Adrenal gland (tissue), 12 donors: ENCODE results near the gene PINLYP. TPM values are rescaled to one million over a fixed set of nuclear protein-coding genes. Genes with fewer than 3 reads are reported as not detected.

Experiments
- DNase-seq, 7 donors: peaks; one replicate each; pipeline ENCODE4 v3.0.0-alpha.2; 2019 to 2020
- H3K27ac ChIP-seq, 5 donors: fragments of 200-600 bp; sonication (generic) in 4 of 5; 1 replicate in 3 of 5; 2 replicates in 2 of 5; pipeline versions ENCODE4 v1.5.1 to v1.8.0; 2016 to 2020; ENCODE audit warnings: mild to moderate bottlenecking in 1 of 5
- H3K27me3 ChIP-seq: fragments of 200-600 bp; 2 replicates; pipeline ENCODE4 v1.8.0; 2021
- H3K36me3 ChIP-seq, 2 donors: fragments of 200-600 bp; replicated peaks in 1 of 2; 1 replicate in 1 of 2; 2 replicates in 1 of 2; pipeline versions ENCODE4 v1.5.1 to v1.8.0; 2018 to 2022
- H3K4me1 ChIP-seq, 2 donors: fragments of 200-600 bp; replicated peaks in 1 of 2; 1 replicate in 1 of 2; 2 replicates in 1 of 2; pipeline versions ENCODE4 v1.5.1 to v1.8.0; 2018 to 2021
- H3K4me3 ChIP-seq, 4 donors: fragments of 200-600 bp; sonication (generic) in 3 of 4; one replicate each; pipeline ENCODE4 v1.5.1; 2016 to 2018
- H3K9me3 ChIP-seq, 3 donors: fragments of 200-600 bp; sonication (generic) in 1 of 3; replicated peaks in 1 of 3; 1 replicate in 2 of 3; 2 replicates in 1 of 3; pipeline versions ENCODE4 v1.5.1 to v1.8.0; 2016 to 2021
- CTCF ChIP-seq, 6 experiments: fragments of 450-650 bp in 4 of 6; fragments of 200-600 bp in 2 of 6; sonication (generic) in 1 of 6; IDR thresholded peaks; 1 replicate in 5 of 6; 2 replicates in 1 of 6; pipeline versions ENCODE4 v1.5.1 to v1.8.0; 2016 to 2021; ENCODE audit warnings: antibody characterized with exemption in 6 of 6, mild to moderate bottlenecking in 2 of 6, moderate library complexity in 1 of 6
- POLR2A ChIP-seq, 2 donors: fragments of 450-650 bp; IDR thresholded peaks; one replicate each; pipeline ENCODE4 v1.6.1; 2017; ENCODE audit warnings: antibody characterized with exemption in 2 of 2, mild to moderate bottlenecking in 2 of 2, moderate library complexity in 1 of 2
- WGBS, 4 donors: extraction: QIAGEN DNeasy Blood & Tissue Kit in 2 of 4; methylation state at CpG; one replicate each; pipeline versions ENCODE4 v1.1.5 to v1.1.7; 2013 to 2017; 5-methylcytosine and 5-hydroxymethylcytosine counted together
- intact Hi-C, 2 donors: fragments of 100-400 bp; cut with DNase I; formaldehyde crosslinking; loops; one replicate each; pipeline versions ENCODE4 v1.14.1 to v1.15.0; 2022 to 2023
- polyA plus RNA-seq, 3 donors: library from polyadenylated mRNA; stranded (reverse); fragments of 200-250 nt in 2 of 3; fragments of 350-450 nt in 1 of 3; fragmentation: Illumina TruSeq in 1 of 3; extraction: RNeasy Lipid Tissue Mini Kit (QIAGEN cat#74804) in 1 of 3; gene quantifications; one replicate each; pipeline ENCODE4 v1.2.3, GENCODE V29; 2013 to 2014
- total RNA-seq, 9 donors: library from RNA; depleted of rRNA in 4 of 9; stranded (reverse); fragments of >200 nt in 4 of 9; fragments of 120-200 nt in 1 of 9; fragmentation: NEBNext Ultra II Directional in 1 of 9; extraction: Animal tissue kit (Norgen Biotek cat#: 25700) in 1 of 9; gene quantifications; one replicate each; pipeline versions ENCODE4 v1.1.0 to v1.2.4, GENCODE V29; 2013 to 2023
- donor health status: healthy with polysubstance abuse.
- donor health status: Bipolar disorder and iron deficiency.
- donor health status: DM: yes; HTN: yes; CAD: no.
- donor health status: DM: no; HTN: no; CAD: no.
- donor health status: DM: no; HTN: no; CAD: no.
- donor health status: DM: yes; HTN: yes; CAD: no.

The PINLYP gene
- total and polyA plus RNA-seq, 12 donors = 0.61 to 16.0 (median 4.3) TPM; not detected in 1

- Histone ChIP-seq H3K4me1 (peaks cover 9 to 27% of the 10 kb centered on the region in 2 donors), H3K4me3 (peak overlapping the region in 2 of 4 donors; percentile 8 to 54), H3K36me3 (no peaks in the 10 kb centered on the region), H3K27me3 (no peaks in the 10 kb centered on the region), H3K27ac (peak overlapping the region in 2 of 5 donors; percentile 66 to 71), H3K9me3 (no peaks in the 10 kb centered on the region)
- DNase-seq = peak in 1 of 7 donors; percentile 65
- TF ChIP-seq POLR2A (IDR thresholded peaks at IDR 0.05) (no peak), CTCF (IDR thresholded peaks at IDR 0.05) (no peak)
- intact Hi-C loops = no loop called here
- 71 to 76% (median 74%) methylated on average over 28 to 37 of the region's 37 CpGs for WGBS, 4 donors
Measured at GRCh38 chr19:43575955-43576878, 616 bp downstream of the PINLYP start.

DNA sequence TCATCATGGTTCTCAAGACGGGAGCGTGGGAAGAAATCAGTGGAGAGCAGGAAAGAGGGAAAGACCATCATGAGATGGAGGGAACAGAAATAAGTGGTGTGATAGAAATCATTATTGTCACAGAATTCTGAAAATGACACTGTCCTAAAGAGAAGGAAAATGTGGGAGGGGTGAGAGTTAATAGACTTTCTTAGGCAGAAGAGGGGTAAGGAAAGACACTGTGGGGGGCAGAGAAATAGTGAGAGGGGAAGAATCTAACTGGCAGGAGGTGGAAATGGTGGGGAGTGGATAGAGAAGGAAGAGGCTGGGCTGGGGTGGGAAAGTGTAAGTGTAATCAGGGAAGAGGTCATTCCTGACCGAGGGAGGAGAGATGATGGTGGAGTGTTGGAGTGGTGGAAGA, 3.2 kb downstream of the PINLYP start:
- Histone ChIP-seq H3K4me3 (no peak overlapping the region), H3K27ac (no peak overlapping the region), H3K27me3 (no peaks in the 10 kb centered on the region), H3K4me1 (peaks cover 9 to 34% of the 10 kb centered on the region in 2 donors), H3K36me3 (no peaks in the 10 kb centered on the region), H3K9me3 (no peaks in the 10 kb centered on the region)
- 86 to 92% (median 88%) methylated on average over 3 of the region's 3 CpGs for WGBS, 4 donors
- no peak for TF ChIP-seq POLR2A (IDR thresholded peaks at IDR 0.05)
- no peak for TF ChIP-seq CTCF (IDR thresholded peaks at IDR 0.05)
- DNase-seq = no peak
- intact Hi-C loops = no loop called here

DNA sequence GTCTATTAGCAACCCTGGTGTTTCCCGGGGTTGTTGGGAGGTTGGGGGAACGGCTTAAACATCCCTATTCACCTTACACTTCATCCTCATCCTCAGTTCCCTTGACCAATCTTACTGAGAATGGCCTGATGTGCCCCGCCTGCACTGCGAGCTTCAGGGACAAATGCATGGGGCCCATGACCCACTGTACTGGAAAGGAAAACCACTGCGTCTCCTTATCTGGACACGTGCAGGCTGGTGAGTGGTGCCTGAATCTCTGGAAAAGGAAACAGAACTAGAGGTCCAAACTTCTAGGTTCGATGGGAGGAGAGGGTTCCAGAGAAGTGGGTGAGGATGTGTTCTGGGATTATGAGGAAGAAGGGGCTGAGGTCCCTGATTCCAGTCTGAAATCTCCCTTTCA, 5.9 kb downstream of the PINLYP start:
- intact Hi-C loops = no loop called here
- no peak for TF ChIP-seq POLR2A (IDR thresholded peaks at IDR 0.05)
- TF ChIP-seq CTCF (IDR thresholded peaks at IDR 0.05) = no peak
- DNase-seq = peak in 1 of 7 donors; percentile 56
- Histone ChIP-seq H3K4me3 (peak overlapping the region in 1 of 4 donors; percentile 50), H3K4me1 (peaks cover 4 to 24% of the 10 kb centered on the region in 2 donors), H3K27me3 (no peaks in the 10 kb centered on the region), H3K36me3 (no peaks in the 10 kb centered on the region), H3K9me3 (no peaks in the 10 kb centered on the region), H3K27ac (peak overlapping the region in 2 of 5 donors; percentile 59 to 68)
- 32 to 56% (median 40%) methylated on average over 7 of the region's 7 CpGs for WGBS, 4 donors

DNA sequence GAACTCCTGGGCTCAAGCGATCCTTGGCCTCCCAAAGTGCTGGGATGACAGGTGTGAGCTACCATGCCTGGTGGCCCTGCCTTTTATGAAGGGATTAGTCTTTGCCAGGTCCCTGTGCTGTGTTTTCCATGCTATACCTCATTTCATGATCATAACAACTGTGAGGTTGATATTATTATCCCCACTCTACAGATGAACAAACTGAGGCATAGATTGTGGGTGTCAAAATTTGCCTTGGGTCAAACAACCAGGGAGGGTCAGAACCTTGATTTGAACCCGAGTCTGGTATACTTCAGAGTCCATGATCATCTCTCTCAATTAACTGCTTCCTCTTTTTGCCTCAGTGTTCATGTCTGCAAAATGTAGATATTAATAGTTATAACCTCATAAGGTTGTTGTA, 6.9 kb downstream of the PINLYP start:
- TF ChIP-seq CTCF (IDR thresholded peaks at IDR 0.05) = no peak
- no peak for TF ChIP-seq POLR2A (IDR thresholded peaks at IDR 0.05)
- Histone ChIP-seq H3K27me3 (no peaks in the 10 kb centered on the region), H3K36me3 (no peaks in the 10 kb centered on the region), H3K9me3 (no peaks in the 10 kb centered on the region), H3K4me3 (no peak overlapping the region), H3K27ac (no peak overlapping the region), H3K4me1 (peaks cover 4 to 24% of the 10 kb centered on the region in 2 donors)
- intact Hi-C loops = no loop called here
- DNase-seq = no peak
- WGBS, 4 donors = 86 to 96% (median 93%) methylated on average over 2 of the region's 2 CpGs
